K562 (cell line): Measurements from ENCODE around the gene SLC25A1. TPM values are rescaled to one million over a fixed set of nuclear protein-coding genes. Genes with fewer than 3 reads are reported as not detected.

ENCODE experiments used
- ARID2 ChIP-seq: fragments of 450-650 bp; IDR thresholded peaks from 2 replicates; pipeline ENCODE4 v1.6.1; 2017; ENCODE audit warnings: antibody characterized with exemption, mild to moderate bottlenecking
- BRD4 ChIP-seq: fragments of 200-600 bp; sonication (generic); IDR thresholded peaks from 2 replicates; pipeline ENCODE4 v1.6.1; 2017; ENCODE audit warnings: inconsistent platforms
- CREM ChIP-seq: IDR thresholded peaks from 2 replicates; pipeline ENCODE4 v1.6.1; 2014; ENCODE audit warnings: antibody characterized with exemption, low read depth
- ERF ChIP-seq: fragments of 450-650 bp; formaldehyde crosslinking; IDR thresholded peaks from 2 replicates; pipeline ENCODE4 v1.4.0; 2020; ENCODE audit warnings: mild to moderate bottlenecking, mixed read lengths
- ESRRA ChIP-seq: fragments of 450-650 bp; IDR thresholded peaks from 2 replicates; pipeline ENCODE4 v1.6.1; 2014; ENCODE audit warnings: low read depth, mild to moderate bottlenecking, moderate library complexity, borderline replicate concordance
- GABPB2 ChIP-seq: fragments of 250-450 bp; sonication (Bioruptor Pico); conservative IDR thresholded peaks from 2 replicates; pipeline ENCODE4 v1.5.1; 2021; ENCODE audit warnings: mild to moderate bottlenecking
- MECOM ChIP-seq: fragments of 250-450 bp; sonication (Bioruptor Pico); IDR thresholded peaks from 2 replicates; pipeline ENCODE4 v1.8.0; 2022; ENCODE audit warnings: inconsistent platforms
- NFXL1 ChIP-seq: fragments of 450-650 bp; formaldehyde crosslinking; IDR thresholded peaks from 2 replicates; pipeline ENCODE4 v1.4.0; 2021; ENCODE audit warnings: mild to moderate bottlenecking
- POLR2AphosphoS2 ChIP-seq: IDR thresholded peaks from 2 replicates; pipeline ENCODE4 v1.6.1; 2012; ENCODE audit warnings: low read length, improper control_type of control experiment
- RAD21 ChIP-seq, 2 experiments: fragments of 250-450 bp in 1 of 2; fragments of 450-650 bp in 1 of 2; sonication (Bioruptor Pico) in 1 of 2; formaldehyde crosslinking in 1 of 2; IDR thresholded peaks in 1 of 2; conservative IDR thresholded peaks in 1 of 2; 2 replicates each; pipeline versions ENCODE4 v1.4.0 to v1.8.0; 2020 to 2022; ENCODE audit warnings: mild to moderate bottlenecking in 2 of 2, moderate library complexity in 1 of 2
- SREBF2 ChIP-seq: sonication (generic); formaldehyde crosslinking; IDR thresholded peaks from 2 replicates; pipeline ENCODE4 v1.4.0; 2020; ENCODE audit warnings: mild to moderate bottlenecking, missing genetic modification reagents
- YY1 ChIP-seq, 3 experiments: IDR thresholded peaks; 2 replicates each; pipeline ENCODE4 v1.6.1; 2011; ENCODE audit warnings: low read length in 2 of 3, mild to moderate bottlenecking in 2 of 3, moderate library complexity in 2 of 3, borderline replicate concordance in 1 of 3, control low read depth in 1 of 3, low read depth in 1 of 3; ENCODE audit not compliant: insufficient read depth in 3 of 3, insufficient replicate concordance in 2 of 3, control insufficient read depth in 1 of 3, insufficient read length in 1 of 3; ENCODE audit errors: extremely low read depth in 1 of 3
- ZFP36 ChIP-seq: fragments of 150-350 bp; IDR thresholded peaks from 2 replicates; pipeline ENCODE4 v1.6.1; 2018; ENCODE audit warnings: low read length, low read depth; ENCODE audit not compliant: partially characterized antibody
- ZMIZ1 ChIP-seq, 2 experiments: fragments of 150-350 bp in 1 of 2; IDR thresholded peaks; 2 replicates each; pipeline ENCODE4 v1.6.1; 2012 to 2016; ENCODE audit warnings: low read depth in 2 of 2, low read length in 2 of 2, mild to moderate bottlenecking in 1 of 2, moderate library complexity in 1 of 2
- ZNF274 ChIP-seq: IDR thresholded peaks from 2 replicates; pipeline ENCODE4 v1.6.1; 2011; ENCODE audit warnings: low read depth, mild to moderate bottlenecking, low read length, moderate library complexity, borderline replicate concordance
- ZNF780A ChIP-seq: fragments of 250-450 bp; sonication (Bioruptor Pico); IDR thresholded peaks from 2 replicates; pipeline ENCODE4 v1.5.0; 2021; ENCODE audit warnings: mild to moderate bottlenecking
- ZNF830 ChIP-seq: fragments of 250-450 bp; sonication (Bioruptor Pico); IDR thresholded peaks from 2 replicates; pipeline ENCODE4 v1.5.0; 2021; ENCODE audit warnings: mild to moderate bottlenecking
- polyA plus RNA-seq, 8 experiments: library from polyadenylated mRNA; depleted of rRNA in 4 of 8; stranded (reverse) in 5 of 8; unstranded in 3 of 8; fragments of >200 nt; fragmentation: Nextera tagmentation in 2 of 8; fragmentation: Illumina TruSeq in 1 of 8; extraction: Ambion mirVana in 2 of 8; extraction: Trizol in 1 of 8; gene quantifications; 2 replicates each; pipeline versions ENCODE4 v1.2.1 to v1.2.3, GENCODE V29; 2011 to 2014; ENCODE audit warnings: inconsistent platforms in 1 of 8, missing spikeins in 1 of 8
- total RNA-seq, 7 experiments: library from RNA; depleted of rRNA in 6 of 7; stranded (reverse); fragments of >200 nt in 6 of 7; fragmentation: Illumina TruSeq in 2 of 7; extraction: Trizol in 2 of 7; gene quantifications; 2 replicates each; pipeline versions ENCODE4 v1.2.1 to v1.2.3, GENCODE V29; 2011 to 2021; ENCODE audit warnings: low replicate concordance in 1 of 7
- TF ChIP-seq, protein P1 (sequence below): fragments of 450-650 bp; IDR thresholded peaks from 2 replicates; pipeline ENCODE4 v1.6.1; 2016; ENCODE audit warnings: missing biosample characterization, missing genetic modification characterization
- TF ChIP-seq, protein P2 (sequence below): fragments of 250-450 bp; sonication (Bioruptor Pico); IDR thresholded peaks from 2 replicates; pipeline ENCODE4 v1.9.0; 2021; ENCODE audit warnings: mild to moderate bottlenecking
- TF ChIP-seq, protein P3 (sequence below): sonication (generic); formaldehyde crosslinking; IDR thresholded peaks from 2 replicates; pipeline ENCODE4 v1.8.1; 2023; ENCODE audit warnings: mild to moderate bottlenecking, missing genetic modification reagents

Gene SLC25A1
- total and polyA plus RNA-seq, 9 of the 15 experiments (the other 6 are each of a cell fraction or from before 2014, with no cell fraction given): 11.0 to 408 (median 110) TPM

GRCh38 chr22:19201869-19202798 lies 23.6 kb upstream of the SLC25A1 start (continued):
- TF ChIP-seq ZMIZ1 (IDR thresholded peaks at IDR 0.05; ENCODE audit: low read depth in 2 of 2, low read length in 2 of 2): 0 out of 4 replicates have a peak, but pooled peaks of 1 of the 2 experiments have one; percentile 26
- TF ChIP-seq ARID2: no peak
- TF ChIP-seq MECOM (CRISPR knock-in tag): no peak
- no peak for TF ChIP-seq SREBF2 (CRISPR knock-in tag)
- TF ChIP-seq, protein P1, sequence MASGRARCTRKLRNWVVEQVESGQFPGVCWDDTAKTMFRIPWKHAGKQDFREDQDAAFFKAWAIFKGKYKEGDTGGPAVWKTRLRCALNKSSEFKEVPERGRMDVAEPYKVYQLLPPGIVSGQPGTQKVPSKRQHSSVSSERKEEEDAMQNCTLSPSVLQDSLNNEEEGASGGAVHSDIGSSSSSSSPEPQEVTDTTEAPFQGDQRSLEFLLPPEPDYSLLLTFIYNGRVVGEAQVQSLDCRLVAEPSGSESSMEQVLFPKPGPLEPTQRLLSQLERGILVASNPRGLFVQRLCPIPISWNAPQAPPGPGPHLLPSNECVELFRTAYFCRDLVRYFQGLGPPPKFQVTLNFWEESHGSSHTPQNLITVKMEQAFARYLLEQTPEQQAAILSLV: 0 out of 2 replicates have a peak, but pooled peaks have one; percentile 44
- no peak for TF ChIP-seq POLR2AphosphoS2
- 0 out of 2 replicates have a peak, but pooled peaks have one; percentile 45 for TF ChIP-seq GABPB2 (CRISPR knock-in tag)
- peak; percentile 49; the same call in 1 of the 2 replicates for TF ChIP-seq BRD4
- peak in 1 of 3 experiments; percentile 24 for TF ChIP-seq YY1 (IDR thresholded peaks at IDR 0.05; ENCODE audit: borderline replicate concordance in 1 of 3, control insufficient read depth in 1 of 3, extremely low read depth in 1 of 3, insufficient read depth in 3 of 3, insufficient read length in 1 of 3, insufficient replicate concordance in 2 of 3, low read depth in 1 of 3, low read length in 2 of 3)
- peak; percentile 80; the same call in 1 of the 2 replicates for TF ChIP-seq ERF (CRISPR knock-in tag)
- TF ChIP-seq, protein P2, sequence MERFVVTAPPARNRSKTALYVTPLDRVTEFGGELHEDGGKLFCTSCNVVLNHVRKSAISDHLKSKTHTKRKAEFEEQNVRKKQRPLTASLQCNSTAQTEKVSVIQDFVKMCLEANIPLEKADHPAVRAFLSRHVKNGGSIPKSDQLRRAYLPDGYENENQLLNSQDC (CRISPR knock-in tag): 0 out of 2 replicates have a peak, but pooled peaks have one; percentile 35
- no peak for TF ChIP-seq ZFP36
- TF ChIP-seq RAD21 (CRISPR knock-in tag; conservative IDR thresholded peaks at IDR 0.05 in 1 of 2, IDR thresholded peaks at IDR 0.05 in 1 of 2): no peak
- 0 out of 2 replicates have a peak, but pooled peaks have one; percentile 32 for TF ChIP-seq NFXL1 (CRISPR knock-in tag)
- TF ChIP-seq ZNF274: no peak
- TF ChIP-seq ZNF780A (CRISPR knock-in tag): no peak
- no peak for TF ChIP-seq ESRRA
- TF ChIP-seq ZNF830 (CRISPR knock-in tag): peak; percentile 45; the same call in 1 of the 2 replicates
- TF ChIP-seq CREM: no peak; the same call in 1 of the 2 replicates
- TF ChIP-seq, protein P3, sequence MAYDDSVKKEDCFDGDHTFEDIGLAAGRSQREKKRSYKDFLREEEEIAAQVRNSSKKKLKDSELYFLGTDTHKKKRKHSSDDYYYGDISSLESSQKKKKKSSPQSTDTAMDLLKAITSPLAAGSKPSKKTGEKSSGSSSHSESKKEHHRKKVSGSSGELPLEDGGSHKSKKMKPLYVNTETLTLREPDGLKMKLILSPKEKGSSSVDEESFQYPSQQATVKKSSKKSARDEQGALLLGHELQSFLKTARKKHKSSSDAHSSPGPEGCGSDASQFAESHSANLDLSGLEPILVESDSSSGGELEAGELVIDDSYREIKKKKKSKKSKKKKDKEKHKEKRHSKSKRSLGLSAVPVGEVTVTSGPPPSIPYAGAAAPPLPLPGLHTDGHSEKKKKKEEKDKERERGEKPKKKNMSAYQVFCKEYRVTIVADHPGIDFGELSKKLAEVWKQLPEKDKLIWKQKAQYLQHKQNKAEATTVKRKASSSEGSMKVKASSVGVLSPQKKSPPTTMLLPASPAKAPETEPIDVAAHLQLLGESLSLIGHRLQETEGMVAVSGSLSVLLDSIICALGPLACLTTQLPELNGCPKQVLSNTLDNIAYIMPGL (CRISPR knock-in tag): peak; percentile 11; the same call in 1 of the 2 replicates
